HepG2 (cell line): Measurements from ENCODE around the gene SERPINF2. TPM values are rescaled to one million over a fixed set of nuclear protein-coding genes. Genes with fewer than 3 reads are reported as not detected.

ENCODE experiments used
- ARNT2 ChIP-seq: sonication (generic); formaldehyde crosslinking; IDR thresholded peaks from 2 replicates; pipeline ENCODE4 v1.8.0; 2022; ENCODE audit warnings: mild to moderate bottlenecking, low read depth, missing genetic modification reagents, moderate library complexity
- ETV6 ChIP-seq: sonication (generic); formaldehyde crosslinking; conservative IDR thresholded peaks from 2 replicates; pipeline ENCODE4 v1.4.0; 2020; ENCODE audit warnings: missing genetic modification reagents
- HMGXB4 ChIP-seq, 2 experiments: sonication (generic) in 1 of 2; formaldehyde crosslinking in 1 of 2; IDR thresholded peaks; 2 replicates each; pipeline versions ENCODE4 v1.4.0 to v1.6.1; 2018 to 2020; ENCODE audit warnings: missing genetic modification reagents in 2 of 2, borderline replicate concordance in 1 of 2, low read depth in 1 of 2, mild to moderate bottlenecking in 1 of 2, missing biosample characterization in 1 of 2
- IKZF4 ChIP-seq: sonication (generic); formaldehyde crosslinking; IDR thresholded peaks from 2 replicates; pipeline ENCODE4 v1.5.1; 2020; ENCODE audit warnings: borderline replicate concordance, mild to moderate bottlenecking, low read depth, missing genetic modification reagents; ENCODE audit errors: not compliant biosample characterization
- IKZF5 ChIP-seq: IDR thresholded peaks from 2 replicates; pipeline ENCODE4 v1.6.1; 2018; ENCODE audit warnings: missing genetic modification reagents, mild to moderate bottlenecking, missing compliant biosample characterization
- JUN ChIP-seq: sonication (generic); formaldehyde crosslinking; IDR thresholded peaks from 2 replicates; pipeline ENCODE4 v1.4.0; 2020; ENCODE audit warnings: mild to moderate bottlenecking, missing genetic modification reagents
- MXD3 ChIP-seq: IDR thresholded peaks from 2 replicates; pipeline ENCODE4 v1.6.1; 2016; ENCODE audit warnings: mild to moderate bottlenecking, missing biosample characterization, missing genetic modification reagents
- RFX3 ChIP-seq: IDR thresholded peaks from 2 replicates; pipeline ENCODE4 v1.6.1; 2016; ENCODE audit warnings: missing biosample characterization, missing genetic modification reagents
- SP140L ChIP-seq: sonication (generic); formaldehyde crosslinking; IDR thresholded peaks from 2 replicates; pipeline ENCODE4 v1.4.0; 2020; ENCODE audit warnings: missing genetic modification reagents, borderline replicate concordance
- TBL1XR1 ChIP-seq: fragments of 150-350 bp; IDR thresholded peaks from 2 replicates; pipeline ENCODE4 v1.6.1; 2014; ENCODE audit warnings: borderline replicate concordance, low read length; ENCODE audit not compliant: partially characterized antibody
- UBTF ChIP-seq: sonication (generic); formaldehyde crosslinking; IDR thresholded peaks from 2 replicates; pipeline ENCODE4 v1.4.0; 2020; ENCODE audit warnings: mild to moderate bottlenecking, missing genetic modification reagents
- ZBTB39 ChIP-seq: sonication (generic); formaldehyde crosslinking; IDR thresholded peaks from 2 replicates; pipeline ENCODE4 v1.5.0; 2020; ENCODE audit warnings: missing genetic modification reagents
- ZNF280B ChIP-seq: sonication (generic); formaldehyde crosslinking; IDR thresholded peaks from 2 replicates; pipeline ENCODE4 v1.5.0; 2020; ENCODE audit warnings: missing genetic modification reagents, mild to moderate bottlenecking, borderline replicate concordance
- ZNF414 ChIP-seq: sonication (generic); formaldehyde crosslinking; IDR thresholded peaks from 2 replicates; pipeline ENCODE4 v1.5.0; 2020; ENCODE audit warnings: missing genetic modification reagents
- ZNF597 ChIP-seq: sonication (generic); formaldehyde crosslinking; IDR thresholded peaks from 2 replicates; pipeline ENCODE4 v1.5.0; 2020; ENCODE audit warnings: missing genetic modification reagents
- polyA plus RNA-seq, 8 experiments: library from polyadenylated mRNA; depleted of rRNA in 3 of 8; stranded (reverse) in 7 of 8; unstranded in 1 of 8; fragments of >200 nt; fragmentation: Illumina TruSeq in 4 of 8; extraction: Trizol in 4 of 8; gene quantifications; 2 replicates each; pipeline versions ENCODE4 v1.2.1 to v1.2.3, GENCODE V29; 2011 to 2016; ENCODE audit warnings: low read depth in 4 of 8, missing spikeins in 1 of 8, mixed read lengths in 1 of 8; ENCODE audit not compliant: insufficient read depth in 1 of 8
- total RNA-seq, 5 experiments: library from RNA; depleted of rRNA; stranded (reverse); fragments of >200 nt; fragmentation: Illumina TruSeq; extraction: Trizol; gene quantifications; 2 replicates each; pipeline ENCODE4 v1.2.3, GENCODE V29; 2016; ENCODE audit warnings: low read depth in 1 of 5

SERPINF2 gene
- total and polyA plus RNA-seq, 2 of the 13 experiments (the other 11 are each of a cell fraction or from before 2014, with no cell fraction given) = 309 to 548 TPM

- no peak for TF ChIP-seq IKZF4 (CRISPR knock-in tag)
- no peak for TF ChIP-seq ZNF280B (CRISPR knock-in tag)
- TF ChIP-seq ZNF597 (CRISPR knock-in tag) = no peak
- TF ChIP-seq ARNT2 (CRISPR knock-in tag) = no peak; the same call in 1 of the 2 replicates
- peak in 1 of 2 experiments; percentile 36; a peak in 1 of 4 replicates for TF ChIP-seq HMGXB4 (CRISPR knock-in tag; IDR thresholded peaks at IDR 0.05; ENCODE audit: borderline replicate concordance in 1 of 2, low read depth in 1 of 2)
- TF ChIP-seq RFX3 (CRISPR knock-in tag) = no peak
- no peak for TF ChIP-seq ETV6 (CRISPR knock-in tag)
- no peak for TF ChIP-seq SP140L (CRISPR knock-in tag)
- TF ChIP-seq ZNF414 (CRISPR knock-in tag) = no peak
- TF ChIP-seq JUN (CRISPR knock-in tag) = no peak
- TF ChIP-seq TBL1XR1 = no peak
- peak; percentile 78 for TF ChIP-seq UBTF (CRISPR knock-in tag)
- peak; percentile 31; the same call in 1 of the 2 replicates for TF ChIP-seq IKZF5 (CRISPR knock-in tag)
- TF ChIP-seq ZBTB39 = no peak
- TF ChIP-seq MXD3 (CRISPR knock-in tag) = no peak; the same call in 1 of the 2 replicates
Measured at GRCh38 chr17:1724869-1725641, 17.6 kb upstream of the SERPINF2 start (continued).
